SK-N-SH treated with all-trans-retinoic acid at 6 μM for 48 hours (cell line): ENCODE results near the gene ENTPD1.

ENCODE experiments used
- ATAC-seq: fragments of 200-7000 bp; cut with Tn5 transposase; 3 replicates; pipeline ENCODE4 v1.9.1; 2020; ENCODE audit warnings: mild to moderate bottlenecking, moderate library complexity
- ARNTL ChIP-seq: fragments of 450-650 bp; formaldehyde crosslinking; IDR thresholded peaks from 2 replicates; pipeline ENCODE4 v1.5.0; 2020; ENCODE audit warnings: low read depth, mild to moderate bottlenecking, moderate library complexity, borderline replicate concordance
- BACH2 ChIP-seq: fragments of 250-450 bp; sonication (Bioruptor Pico); IDR thresholded peaks from 2 replicates; pipeline ENCODE4 v1.9.0; 2021; ENCODE audit warnings: mild to moderate bottlenecking, borderline replicate concordance
- CREB5 ChIP-seq: fragments of 250-450 bp; sonication (Bioruptor Pico); IDR thresholded peaks from 2 replicates; pipeline ENCODE4 v1.5.1; 2020; ENCODE audit warnings: low read depth, mild to moderate bottlenecking, moderate library complexity
- CSDC2 ChIP-seq: fragments of 250-450 bp; sonication (Bioruptor Pico); IDR thresholded peaks from 2 replicates; pipeline ENCODE4 v1.5.0; 2020; ENCODE audit warnings: mild to moderate bottlenecking, moderate library complexity
- OSR1 ChIP-seq: fragments of 250-450 bp; sonication (Bioruptor Pico); IDR thresholded peaks from 2 replicates; pipeline ENCODE4 v1.8.0; 2022; ENCODE audit warnings: moderate library complexity, mild to moderate bottlenecking, inconsistent platforms
- PATZ1 ChIP-seq: fragments of 250-450 bp; sonication (Bioruptor Pico); IDR thresholded peaks from 2 replicates; pipeline ENCODE4 v1.8.0; 2020; ENCODE audit warnings: mild to moderate bottlenecking, moderate library complexity, borderline replicate concordance
- POU6F1 ChIP-seq: fragments of 250-450 bp; sonication (Bioruptor Pico); IDR thresholded peaks from 2 replicates; pipeline ENCODE4 v1.8.0; 2021; ENCODE audit warnings: low read depth, mild to moderate bottlenecking, moderate library complexity, borderline replicate concordance
- RARB ChIP-seq: fragments of 250-450 bp; sonication (Bioruptor Pico); IDR thresholded peaks from 2 replicates; pipeline ENCODE4 v1.8.0; 2021; ENCODE audit warnings: mild to moderate bottlenecking, moderate library complexity
- TCF4 ChIP-seq: fragments of 250-450 bp; sonication (Bioruptor Pico); IDR thresholded peaks from 2 replicates; pipeline ENCODE4 v1.8.0; 2021; ENCODE audit warnings: mild to moderate bottlenecking, moderate library complexity, borderline replicate concordance
- TOX ChIP-seq: fragments of 250-450 bp; sonication (Bioruptor Pico); IDR thresholded peaks from 2 replicates; pipeline ENCODE4 v1.8.0; 2021; ENCODE audit warnings: mild to moderate bottlenecking, moderate library complexity, borderline replicate concordance
- TSHZ2 ChIP-seq: fragments of 250-450 bp; sonication (Bioruptor Pico); IDR thresholded peaks from 2 replicates; pipeline ENCODE4 v1.5.0; 2020; ENCODE audit warnings: mild to moderate bottlenecking, moderate library complexity
- ZC3H10 ChIP-seq: fragments of 250-450 bp; sonication (Bioruptor Pico); IDR thresholded peaks from 2 replicates; pipeline ENCODE4 v1.5.1; 2021; ENCODE audit warnings: mild to moderate bottlenecking, moderate library complexity
- ZFP30 ChIP-seq: fragments of 450-650 bp; formaldehyde crosslinking; IDR thresholded peaks from 2 replicates; pipeline ENCODE4 v1.5.0; 2022; ENCODE audit warnings: mild to moderate bottlenecking, moderate library complexity
- ZNF565 ChIP-seq: fragments of 450-650 bp; formaldehyde crosslinking; conservative IDR thresholded peaks from 2 replicates; pipeline ENCODE4 v1.5.0; 2020; ENCODE audit warnings: low read depth, mild to moderate bottlenecking, moderate library complexity
- ZNF70 ChIP-seq: fragments of 450-650 bp; formaldehyde crosslinking; IDR thresholded peaks from 2 replicates; pipeline ENCODE4 v1.5.0; 2020; ENCODE audit warnings: mild to moderate bottlenecking, moderate library complexity

ENTPD1 gene

GRCh38 chr10:95741807-95742467 lies 14.0 kb upstream of the ENTPD1 start:
- ATAC-seq = no peak
- TF ChIP-seq ZFP30 (CRISPR knock-in tag) (no peak), PATZ1 (CRISPR knock-in tag) (no peak), CREB5 (no peak), BACH2 (CRISPR knock-in tag) (no peak), TOX (CRISPR knock-in tag) (no peak), ZC3H10 (CRISPR knock-in tag) (no peak)

- no peak for ATAC-seq
- no peak for TF ChIP-seq PATZ1 (CRISPR knock-in tag)
- TF ChIP-seq TSHZ2 (CRISPR knock-in tag) = no peak
- TF ChIP-seq POU6F1 (CRISPR knock-in tag) = no peak
- TF ChIP-seq, all 23 proteins: peak for 0
Measured at GRCh38 chr10:95742485-95742884, 13.5 kb upstream of the ENTPD1 start.

- TF ChIP-seq BACH2 (CRISPR knock-in tag) (no peak), PATZ1 (CRISPR knock-in tag) (no peak), ZNF565 (CRISPR knock-in tag) (no peak), OSR1 (CRISPR knock-in tag) (no peak), RARB (CRISPR knock-in tag) (no peak), ZC3H10 (CRISPR knock-in tag) (no peak), TOX (CRISPR knock-in tag) (no peak), ZFP30 (CRISPR knock-in tag) (no peak), POU6F1 (CRISPR knock-in tag) (no peak), ZNF70 (CRISPR knock-in tag) (no peak), TCF4 (CRISPR knock-in tag) (no peak), ARNTL (CRISPR knock-in tag) (no peak), CSDC2 (CRISPR knock-in tag) (no peak)
- ATAC-seq = no peak
Measured at GRCh38 chr10:95742962-95743535, 12.9 kb upstream of the ENTPD1 start.
